ENCODE results near the gene FBXO47. TPM values are rescaled to one million over a fixed set of nuclear protein-coding genes. Genes with fewer than 3 reads are reported as not detected.

Gene FBXO47
- total and polyA plus RNA-seq, 4 donors: not detected

DNA sequence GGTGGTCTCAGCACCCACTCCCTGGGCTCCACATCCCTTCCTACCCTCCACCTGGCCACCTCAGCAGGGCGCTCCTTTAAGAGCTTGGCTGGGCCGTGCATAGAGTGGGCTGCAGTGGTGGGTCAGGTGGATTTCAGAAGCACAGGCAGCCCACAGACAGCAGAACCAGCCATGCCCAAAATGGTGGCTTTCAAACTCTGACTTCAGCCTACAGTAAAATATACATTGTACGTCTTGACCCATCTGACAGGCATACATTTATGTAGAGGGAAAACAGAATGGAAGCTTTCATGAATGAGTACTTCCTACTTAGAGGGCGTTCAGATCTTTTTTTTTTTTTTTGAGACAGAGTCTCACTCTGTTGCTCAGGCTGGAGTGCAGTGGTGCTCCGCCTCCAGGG is 67.8 kb downstream of the FBXO47 start:
- Histone ChIP-seq H3K9me3 (ENCODE audit: control insufficient read depth in 4 of 4, insufficient read depth in 3 of 4, low read length in 3 of 4) (no peaks in the 10 kb centered on the region), H3K27ac (ENCODE audit: low read depth in 1 of 2, low read length in 1 of 2) (peak overlapping the region in 1 of 2 donors; percentile 55), H3K4me3 (no peak overlapping the region), H3K27me3 (ENCODE audit: control insufficient read depth in 3 of 3, insufficient read depth in 3 of 3, low read length in 2 of 3) (no peaks in the 10 kb centered on the region), H3K4me1 (ENCODE audit: control insufficient read depth in 5 of 5, insufficient read depth in 5 of 5, low read length in 5 of 5) (peaks cover 9 to 48% (median 18%) of the 10 kb centered on the region in 5 donors), H3K36me3 (ENCODE audit: control insufficient read depth in 4 of 4, insufficient read depth in 4 of 4, low read length in 4 of 4) (peaks cover 0 to 46% (median 24%) of the 10 kb centered on the region in 4 donors), H3K9ac (ENCODE audit: insufficient read depth in 1 of 2, low read length in 2 of 2) (no peak overlapping the region)
- TF ChIP-seq, protein P1, sequence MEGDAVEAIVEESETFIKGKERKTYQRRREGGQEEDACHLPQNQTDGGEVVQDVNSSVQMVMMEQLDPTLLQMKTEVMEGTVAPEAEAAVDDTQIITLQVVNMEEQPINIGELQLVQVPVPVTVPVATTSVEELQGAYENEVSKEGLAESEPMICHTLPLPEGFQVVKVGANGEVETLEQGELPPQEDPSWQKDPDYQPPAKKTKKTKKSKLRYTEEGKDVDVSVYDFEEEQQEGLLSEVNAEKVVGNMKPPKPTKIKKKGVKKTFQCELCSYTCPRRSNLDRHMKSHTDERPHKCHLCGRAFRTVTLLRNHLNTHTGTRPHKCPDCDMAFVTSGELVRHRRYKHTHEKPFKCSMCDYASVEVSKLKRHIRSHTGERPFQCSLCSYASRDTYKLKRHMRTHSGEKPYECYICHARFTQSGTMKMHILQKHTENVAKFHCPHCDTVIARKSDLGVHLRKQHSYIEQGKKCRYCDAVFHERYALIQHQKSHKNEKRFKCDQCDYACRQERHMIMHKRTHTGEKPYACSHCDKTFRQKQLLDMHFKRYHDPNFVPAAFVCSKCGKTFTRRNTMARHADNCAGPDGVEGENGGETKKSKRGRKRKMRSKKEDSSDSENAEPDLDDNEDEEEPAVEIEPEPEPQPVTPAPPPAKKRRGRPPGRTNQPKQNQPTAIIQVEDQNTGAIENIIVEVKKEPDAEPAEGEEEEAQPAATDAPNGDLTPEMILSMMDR (IDR thresholded peaks at IDR 0.05; ENCODE audit: control extremely low read depth, extremely low read depth): no peak
- no peak for DNase-seq
- ATAC-seq (ENCODE audit: insufficient read depth, low FRiP score): no peak
- WGBS, 2 donors: 48 to 68% methylated on average over 5 of the region's 5 CpGs

DNA sequence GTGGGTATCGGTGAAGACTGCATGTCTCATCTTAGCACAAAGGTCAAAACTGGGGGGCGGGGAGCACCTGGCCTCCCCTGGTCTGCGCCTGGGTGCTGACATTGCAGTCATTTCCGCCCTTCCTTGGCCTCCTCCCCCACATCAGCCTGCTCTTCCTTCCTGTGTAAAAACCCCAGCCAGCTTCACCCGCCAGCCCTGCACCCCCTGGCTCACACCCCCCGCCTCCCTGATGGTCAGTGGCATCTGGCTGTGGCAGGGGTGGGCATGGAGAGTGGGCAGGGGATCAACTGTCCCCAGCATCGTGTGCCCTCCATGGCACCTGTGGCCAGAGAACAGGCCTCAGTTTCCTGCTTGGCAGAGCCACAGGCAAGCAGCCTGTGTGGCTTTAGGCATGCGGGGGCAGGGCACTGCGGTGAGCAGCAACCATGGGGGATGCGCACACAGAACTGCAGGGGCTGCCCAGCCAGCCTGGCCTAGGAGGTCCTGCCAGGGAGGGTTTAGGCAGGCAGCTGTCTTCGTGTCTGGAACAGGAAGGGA is 68.3 kb downstream of the FBXO47 start:
- Histone ChIP-seq H3K27me3 (ENCODE audit: control insufficient read depth in 3 of 3, insufficient read depth in 3 of 3, low read length in 2 of 3) (no peaks in the 10 kb centered on the region), H3K36me3 (ENCODE audit: control insufficient read depth in 4 of 4, insufficient read depth in 4 of 4, low read length in 4 of 4) (peaks cover 0 to 52% (median 23%) of the 10 kb centered on the region in 4 donors)

DNA sequence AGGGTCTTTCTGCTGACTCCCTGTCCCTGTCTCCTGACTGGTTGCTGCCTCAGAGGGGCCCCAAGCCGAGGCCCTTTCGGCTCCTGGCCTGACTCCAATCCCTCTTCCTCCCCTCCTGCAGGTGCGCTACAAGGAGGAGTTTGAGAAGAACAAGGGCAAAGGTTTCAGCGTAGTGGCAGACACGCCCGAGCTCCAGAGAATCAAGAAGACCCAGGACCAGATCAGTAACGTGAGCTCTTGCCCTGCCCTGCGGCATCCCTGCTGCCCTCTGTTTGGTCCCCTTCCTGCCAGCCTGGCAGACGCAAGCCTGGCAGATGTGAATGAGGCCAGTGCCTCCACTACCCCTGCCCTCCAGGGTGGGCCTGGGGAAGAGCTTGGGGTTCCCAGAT is 68.9 kb downstream of the FBXO47 start:
- peaks cover 9 to 57% (median 18%) of the 10 kb centered on the region in 5 donors for H3K4me1 ChIP-seq (ENCODE audit: control insufficient read depth in 5 of 5, insufficient read depth in 5 of 5, low read length in 5 of 5)
- ATAC-seq (ENCODE audit: insufficient read depth, low FRiP score) (no peak), DNase-seq (no peak)
- H3K36me3 ChIP-seq (ENCODE audit: control insufficient read depth in 4 of 4, insufficient read depth in 4 of 4, low read length in 4 of 4): peaks cover 0 to 52% (median 20%) of the 10 kb centered on the region in 4 donors
- H3K27ac ChIP-seq (ENCODE audit: low read depth in 1 of 2, low read length in 1 of 2): peak overlapping the region; percentile 49 to 55
- no peaks in the 10 kb centered on the region for H3K9me3 ChIP-seq (ENCODE audit: control insufficient read depth in 4 of 4, insufficient read depth in 3 of 4, low read length in 3 of 4)
- no peak overlapping the region for H3K9ac ChIP-seq (ENCODE audit: insufficient read depth in 1 of 2, low read length in 2 of 2)
- no peak overlapping the region for H3K4me3 ChIP-seq
- no peaks in the 10 kb centered on the region for H3K27me3 ChIP-seq (ENCODE audit: control insufficient read depth in 3 of 3, insufficient read depth in 3 of 3, low read length in 2 of 3)
- TF ChIP-seq, protein P1 (IDR thresholded peaks at IDR 0.05; ENCODE audit: control extremely low read depth, extremely low read depth): no peak
- WGBS, 2 donors: 7 to 35% methylated on average over 9 of the region's 9 CpGs

More for the DNA sequence above, 68.3 kb downstream of the FBXO47 start:
- Histone ChIP-seq H3K27ac (ENCODE audit: low read depth in 1 of 2, low read length in 1 of 2) (peak overlapping the region; percentile 49 to 55), H3K9ac (ENCODE audit: insufficient read depth in 1 of 2, low read length in 2 of 2) (no peak overlapping the region), H3K4me3 (no peak overlapping the region), H3K4me1 (ENCODE audit: control insufficient read depth in 5 of 5, insufficient read depth in 5 of 5, low read length in 5 of 5) (peaks cover 9 to 52% (median 18%) of the 10 kb centered on the region in 5 donors), H3K9me3 (ENCODE audit: control insufficient read depth in 4 of 4, insufficient read depth in 3 of 4, low read length in 3 of 4) (no peaks in the 10 kb centered on the region)
- ATAC-seq (ENCODE audit: insufficient read depth, low FRiP score) (peak; percentile 30), DNase-seq (no peak)
- WGBS, 2 donors: 15 to 50% methylated on average over 11 of the region's 11 CpGs
- TF ChIP-seq, protein P1 (IDR thresholded peaks at IDR 0.05; ENCODE audit: control extremely low read depth, extremely low read depth): no peak
